WTC11 (cell line): ENCODE results near the gene AGMAT.

Experiments used
- CTCF ChIP-seq: fragments of 200-600 bp; IDR thresholded peaks from 2 replicates; pipeline ENCODE4 v1.8.0; 2022; ENCODE audit warnings: antibody characterized with exemption
- E2F1 ChIP-seq: sonication (generic); formaldehyde crosslinking; IDR thresholded peaks from 2 replicates; pipeline ENCODE4 v1.8.0; 2022; ENCODE audit warnings: mild to moderate bottlenecking, missing genetic modification reagents
- E2F4 ChIP-seq: sonication (generic); formaldehyde crosslinking; IDR thresholded peaks from 2 replicates; pipeline ENCODE4 v1.8.1; 2022; ENCODE audit warnings: low read depth, mild to moderate bottlenecking, moderate library complexity, missing genetic modification reagents, borderline replicate concordance
- ELF4 ChIP-seq: sonication (generic); formaldehyde crosslinking; IDR thresholded peaks from 2 replicates; pipeline ENCODE4 v1.8.1; 2022; ENCODE audit warnings: low read depth, mild to moderate bottlenecking, moderate library complexity, missing genetic modification reagents
- TEAD4 ChIP-seq: sonication (generic); formaldehyde crosslinking; IDR thresholded peaks from 2 replicates; pipeline ENCODE4 v1.8.0; 2022; ENCODE audit warnings: mild to moderate bottlenecking, missing genetic modification reagents
- ZBTB21 ChIP-seq: sonication (generic); formaldehyde crosslinking; IDR thresholded peaks from 2 replicates; pipeline ENCODE4 v1.8.1; 2023; ENCODE audit warnings: mild to moderate bottlenecking, missing genetic modification reagents, borderline replicate concordance
- TF ChIP-seq, protein P1 (sequence below): sonication (generic); formaldehyde crosslinking; IDR thresholded peaks from 2 replicates; pipeline ENCODE4 v1.8.1; 2022; ENCODE audit warnings: mild to moderate bottlenecking, moderate library complexity, missing genetic modification reagents
- TF ChIP-seq, protein P2 (sequence below): sonication (generic); formaldehyde crosslinking; IDR thresholded peaks from 2 replicates; pipeline ENCODE4 v1.8.0; 2022; ENCODE audit warnings: missing genetic modification reagents

DNA sequence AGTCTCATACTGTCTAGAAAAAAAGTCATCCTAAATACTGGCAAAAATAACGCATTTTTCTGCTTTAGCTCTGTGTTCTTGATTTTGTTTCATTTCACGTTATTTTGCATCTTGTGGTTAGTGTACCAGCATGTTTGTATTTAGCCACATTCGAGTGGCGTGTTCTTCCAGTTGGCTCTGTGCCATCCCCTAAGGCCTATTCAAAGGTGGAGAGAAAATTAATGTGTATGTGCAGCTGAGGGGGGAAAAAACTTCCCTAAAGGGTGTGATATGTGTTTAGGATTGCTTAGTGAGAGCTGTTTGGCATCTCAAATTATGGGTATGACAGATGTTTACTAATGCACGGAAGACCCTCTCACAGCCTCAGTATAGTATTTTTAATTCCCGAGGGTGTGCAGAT is 46.1 kb downstream of the AGMAT start:
- TF ChIP-seq E2F1: no peak
- TF ChIP-seq CTCF: no peak
- no peak for TF ChIP-seq E2F4
- no peak for TF ChIP-seq ELF4 (CRISPR knock-in tag)
- TF ChIP-seq ZBTB21 (CRISPR knock-in tag): no peak
- TF ChIP-seq, protein P1, sequence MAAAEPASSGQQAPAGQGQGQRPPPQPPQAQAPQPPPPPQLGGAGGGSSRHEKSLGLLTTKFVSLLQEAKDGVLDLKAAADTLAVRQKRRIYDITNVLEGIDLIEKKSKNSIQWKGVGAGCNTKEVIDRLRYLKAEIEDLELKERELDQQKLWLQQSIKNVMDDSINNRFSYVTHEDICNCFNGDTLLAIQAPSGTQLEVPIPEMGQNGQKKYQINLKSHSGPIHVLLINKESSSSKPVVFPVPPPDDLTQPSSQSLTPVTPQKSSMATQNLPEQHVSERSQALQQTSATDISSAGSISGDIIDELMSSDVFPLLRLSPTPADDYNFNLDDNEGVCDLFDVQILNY (CRISPR knock-in tag): no peak
- TF ChIP-seq, protein P2, sequence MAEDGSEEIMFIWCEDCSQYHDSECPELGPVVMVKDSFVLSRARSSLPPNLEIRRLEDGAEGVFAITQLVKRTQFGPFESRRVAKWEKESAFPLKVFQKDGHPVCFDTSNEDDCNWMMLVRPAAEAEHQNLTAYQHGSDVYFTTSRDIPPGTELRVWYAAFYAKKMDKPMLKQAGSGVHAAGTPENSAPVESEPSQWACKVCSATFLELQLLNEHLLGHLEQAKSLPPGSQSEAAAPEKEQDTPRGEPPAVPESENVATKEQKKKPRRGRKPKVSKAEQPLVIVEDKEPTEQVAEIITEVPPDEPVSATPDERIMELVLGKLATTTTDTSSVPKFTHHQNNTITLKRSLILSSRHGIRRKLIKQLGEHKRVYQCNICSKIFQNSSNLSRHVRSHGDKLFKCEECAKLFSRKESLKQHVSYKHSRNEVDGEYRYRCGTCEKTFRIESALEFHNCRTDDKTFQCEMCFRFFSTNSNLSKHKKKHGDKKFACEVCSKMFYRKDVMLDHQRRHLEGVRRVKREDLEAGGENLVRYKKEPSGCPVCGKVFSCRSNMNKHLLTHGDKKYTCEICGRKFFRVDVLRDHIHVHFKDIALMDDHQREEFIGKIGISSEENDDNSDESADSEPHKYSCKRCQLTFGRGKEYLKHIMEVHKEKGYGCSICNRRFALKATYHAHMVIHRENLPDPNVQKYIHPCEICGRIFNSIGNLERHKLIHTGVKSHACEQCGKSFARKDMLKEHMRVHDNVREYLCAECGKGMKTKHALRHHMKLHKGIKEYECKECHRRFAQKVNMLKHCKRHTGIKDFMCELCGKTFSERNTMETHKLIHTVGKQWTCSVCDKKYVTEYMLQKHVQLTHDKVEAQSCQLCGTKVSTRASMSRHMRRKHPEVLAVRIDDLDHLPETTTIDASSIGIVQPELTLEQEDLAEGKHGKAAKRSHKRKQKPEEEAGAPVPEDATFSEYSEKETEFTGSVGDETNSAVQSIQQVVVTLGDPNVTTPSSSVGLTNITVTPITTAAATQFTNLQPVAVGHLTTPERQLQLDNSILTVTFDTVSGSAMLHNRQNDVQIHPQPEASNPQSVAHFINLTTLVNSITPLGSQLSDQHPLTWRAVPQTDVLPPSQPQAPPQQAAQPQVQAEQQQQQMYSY: no peak
- TF ChIP-seq TEAD4 (CRISPR knock-in tag): no peak
